Fibroblast of pulmonary artery (primary cell): Measurements from ENCODE around the gene MYL3.

Experiments
- DNase-seq: peaks from one replicate; pipeline ENCODE4 v3.0.0-alpha.2; 2010; ENCODE audit warnings: low read depth
- H3K4me3 ChIP-seq: replicated peaks from 2 replicates; pipeline ENCODE4 v1.5.1; 2011; ENCODE audit warnings: low read depth, mild to moderate bottlenecking, control low read depth, low read length, moderate library complexity
- CTCF ChIP-seq: IDR thresholded peaks from 2 replicates; pipeline ENCODE4 v1.5.1; 2011; ENCODE audit warnings: mild to moderate bottlenecking, control low read depth, low read length, inconsistent platforms; ENCODE audit errors: missing control alignments

Gene MYL3

GRCh38 chr3:46895204-46895660, 32.0 kb upstream of the MYL3 start:
- peak; percentile 60 for DNase-seq
- peak; percentile 93 for TF ChIP-seq CTCF
- no peak overlapping the region for H3K4me3 ChIP-seq

DNA sequence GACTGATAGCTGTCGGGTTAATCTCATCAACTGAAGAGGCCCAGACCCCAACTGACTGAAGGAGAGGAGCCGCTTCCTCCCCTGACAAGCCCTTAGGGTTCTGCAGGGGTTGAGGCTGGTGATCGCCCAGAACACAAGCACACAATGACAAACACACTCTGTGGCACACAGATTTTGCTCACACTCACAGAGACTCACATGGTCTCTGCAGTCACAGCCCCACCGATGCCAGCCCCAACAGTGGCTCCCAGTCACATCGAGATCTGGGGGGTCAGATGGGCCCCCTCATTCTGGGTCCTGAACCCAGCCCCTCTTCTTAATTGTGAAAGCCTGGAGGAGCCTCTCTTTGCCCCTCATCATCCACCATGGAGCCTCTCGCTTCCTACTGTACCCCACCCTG, 31.0 kb upstream of the MYL3 start:
- DNase-seq = no peak
- no peak overlapping the region for H3K4me3 ChIP-seq
- no peak for TF ChIP-seq CTCF

- H3K4me3 ChIP-seq = no peak overlapping the region
- TF ChIP-seq CTCF = no peak
- DNase-seq = no peak
Measured at GRCh38 chr3:46893763-46894162, 30.5 kb upstream of the MYL3 start.

DNA sequence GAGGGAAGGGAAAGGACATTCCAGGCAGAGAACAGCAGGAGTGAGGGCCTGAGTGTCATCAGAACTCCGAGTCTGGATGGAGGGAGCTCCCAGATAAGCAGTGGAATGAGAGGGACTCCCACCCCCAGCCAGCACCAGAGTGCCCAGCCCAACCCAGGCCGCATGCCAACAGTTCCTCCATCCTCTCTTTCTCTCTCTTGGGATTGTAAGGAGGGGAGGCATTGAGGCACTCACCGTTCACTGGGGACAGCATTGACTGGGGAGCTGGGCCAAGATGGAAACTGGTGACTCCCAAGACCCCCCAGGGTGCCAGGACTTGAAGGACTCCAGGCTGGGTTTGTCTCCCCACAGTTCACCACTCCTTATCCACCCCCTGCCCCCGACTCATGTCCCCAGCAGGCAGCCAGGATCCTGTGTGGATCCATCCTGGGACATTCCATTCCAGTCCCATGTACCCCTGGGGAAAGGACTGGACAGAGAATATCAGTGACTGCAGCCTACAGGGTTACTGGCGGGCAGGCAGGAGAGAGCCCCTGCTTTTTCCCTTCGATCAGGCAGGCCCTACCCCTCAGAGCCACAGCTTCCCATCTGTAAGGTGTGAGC, 30.0 kb upstream of the MYL3 start:
- TF ChIP-seq CTCF = no peak
- DNase-seq = no peak
- no peak overlapping the region for H3K4me3 ChIP-seq

- peak; percentile 46 for DNase-seq
- no peak for TF ChIP-seq CTCF
- peak overlapping the region; percentile 14 for H3K4me3 ChIP-seq
Measured at GRCh38 chr3:46892285-46893145, 29.3 kb upstream of the MYL3 start.

- no peak for DNase-seq
- H3K4me3 ChIP-seq = no peak overlapping the region
- no peak for TF ChIP-seq CTCF
Measured at GRCh38 chr3:46891132-46891531, 27.9 kb upstream of the MYL3 start.

DNA sequence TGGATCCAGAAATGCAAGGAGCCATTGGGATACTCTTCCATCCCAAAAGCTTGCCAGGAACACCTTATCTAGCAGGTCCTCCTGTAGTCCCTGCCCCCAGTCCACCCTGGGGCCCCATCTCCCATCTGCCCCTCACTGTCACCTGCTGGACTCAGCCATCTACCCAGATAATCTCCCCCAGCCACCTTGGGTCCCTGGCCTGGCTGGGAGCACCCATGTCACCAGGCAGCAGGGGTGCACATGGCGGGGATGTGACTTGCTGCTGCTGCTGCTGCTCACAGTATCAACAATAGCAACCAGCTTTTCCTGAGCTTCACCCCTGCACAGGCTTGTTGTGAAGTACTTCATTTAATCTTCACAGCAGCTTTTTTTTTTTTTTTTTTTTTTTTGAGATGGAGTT, 26.9 kb upstream of the MYL3 start:
- TF ChIP-seq CTCF = no peak
- DNase-seq = no peak
- H3K4me3 ChIP-seq = no peak overlapping the region
